K562 (cell line): ENCODE results near the gene RAB3IP. TPM values are rescaled to one million over a fixed set of nuclear protein-coding genes. Genes with fewer than 3 reads are reported as not detected.

Experiments
- ATAC-seq: fragments of 200-7000 bp; cut with Tn5 transposase; 3 replicates; pipeline ENCODE4 v1.9.1; 2020; ENCODE audit warnings: moderate library complexity
- BruUV-seq: library from RNA; stranded (reverse); fragments of 400-500 nt; replicated peaks from 2 replicates; lab custom pipeline; 2021; lab: Mats Ljungman, UMichigan
- CTCF ChIA-PET: fragments of 300-600 bp; formaldehyde crosslinking; extraction: SDS; loops from one replicate; lab custom pipeline; 2021; ENCODE audit warnings: low intra/inter-chr PET ratio; lab: Yijun Ruan, JAX
- POLR2A ChIA-PET: fragments of 300-600, 350-650 bp; sonication (Branson Sonifier 250); formaldehyde crosslinking; extraction: SDS; loops from one replicate; lab custom pipeline; 2021; ENCODE audit warnings: antibody characterized with exemption, inconsistent platforms; lab: Yijun Ruan, JAX
- DNase-seq, 4 experiments: peaks; one replicate each; pipeline versions ENCODE4 v3.0.0 to v3.0.0-alpha.2; 2011 to 2018; ENCODE audit warnings: low spot score in 3 of 4, mixed read lengths in 3 of 4; ENCODE audit errors: extremely low read depth in 1 of 4
- FAIRE-seq: peaks from 2 replicates; lab custom pipeline; 2011; peaks lifted over from hg19 to GRCh38; lab: Jason Lieb, UNC
- H2AFZ ChIP-seq: 2 replicates; pipeline ENCODE4 v1.6.0; 2011; ENCODE audit warnings: low read depth, low read length, control low read depth, inconsistent platforms
- H3K27ac ChIP-seq: fragments of 200-600 bp; 3 replicates; pipeline ENCODE4 v1.8.0; 2011; ENCODE audit warnings: low read depth, mild to moderate bottlenecking, control low read depth, inconsistent platforms, low read length, moderate library complexity, mixed read lengths; ENCODE audit errors: extremely low read depth
- H3K27me3 ChIP-seq, 2 experiments: fragments of 300-600 bp in 1 of 2; 2 replicates in 1 of 2; 3 replicates in 1 of 2; pipeline versions ENCODE4 v1.6.0 to v1.8.0; 2011; ENCODE audit warnings: inconsistent platforms in 2 of 2, low read length in 2 of 2, mild to moderate bottlenecking in 1 of 2, mixed read lengths in 1 of 2, moderate library complexity in 1 of 2; ENCODE audit not compliant: control insufficient read depth in 2 of 2, insufficient read depth in 2 of 2
- H3K36me3 ChIP-seq: fragments of 300-600 bp; 3 replicates; pipeline ENCODE4 v1.8.0; 2011; ENCODE audit warnings: mild to moderate bottlenecking, low read length, inconsistent platforms; ENCODE audit not compliant: control insufficient read depth, insufficient read depth
- H3K4me1 ChIP-seq, 2 experiments: fragments of 200-600 bp in 1 of 2; replicated peaks in 1 of 2; 2 replicates in 1 of 2; 3 replicates in 1 of 2; pipeline versions ENCODE4 v1.5.1 to v1.8.0; 2011; ENCODE audit warnings: inconsistent platforms in 2 of 2, low read length in 2 of 2, mild to moderate bottlenecking in 1 of 2, mixed read lengths in 1 of 2, moderate library complexity in 1 of 2; ENCODE audit not compliant: control insufficient read depth in 2 of 2, insufficient read depth in 2 of 2
- H3K4me2 ChIP-seq: 2 replicates; pipeline ENCODE4 v1.6.1; 2011; ENCODE audit warnings: low read length, control low read depth, inconsistent platforms, mixed read lengths; ENCODE audit not compliant: insufficient read depth
- H3K4me3 ChIP-seq: fragments of 200-600 bp; sonication (generic), shearing (Covaris generic); 2 replicates; pipeline ENCODE4 v1.5.1; 2016; ENCODE audit warnings: control low read depth, inconsistent platforms
- H3K79me2 ChIP-seq: fragments of 200-600 bp; 3 replicates; pipeline ENCODE4 v1.8.0; 2011; ENCODE audit warnings: low read length, inconsistent platforms; ENCODE audit not compliant: control insufficient read depth, insufficient read depth
- H3K9ac ChIP-seq, 2 experiments: 2 replicates each; pipeline versions ENCODE4 v1.6.0 to v1.6.1; 2011; ENCODE audit warnings: low read depth in 2 of 2, low read length in 2 of 2, control low read depth in 1 of 2, inconsistent platforms in 1 of 2, mild to moderate bottlenecking in 1 of 2, mixed read lengths in 1 of 2; ENCODE audit not compliant: insufficient read depth in 1 of 2
- H3K9me1 ChIP-seq: one replicate; pipeline ENCODE4 v1.6.0; 2011; ENCODE audit warnings: inconsistent platforms, mild to moderate bottlenecking, low read length, moderate library complexity; ENCODE audit not compliant: control insufficient read depth, insufficient read depth
- H3K9me3 ChIP-seq: replicated peaks from 2 replicates; pipeline ENCODE4 v1.5.1; 2011; ENCODE audit warnings: low read depth, low read length, inconsistent platforms; ENCODE audit not compliant: control insufficient read depth, insufficient read depth
- H4K20me1 ChIP-seq: replicated peaks from 2 replicates; pipeline ENCODE4 v1.6.1; 2011; ENCODE audit warnings: low read length, inconsistent platforms, mixed read lengths; ENCODE audit not compliant: control insufficient read depth, insufficient read depth
- ERF ChIP-seq: fragments of 450-650 bp; formaldehyde crosslinking; IDR thresholded peaks from 2 replicates; pipeline ENCODE4 v1.4.0; 2020; ENCODE audit warnings: mild to moderate bottlenecking, mixed read lengths
- HNRNPK ChIP-seq: fragments of 200-400 bp; formaldehyde crosslinking; IDR thresholded peaks from one replicate; pipeline ENCODE4 v1.6.1; 2018; ENCODE audit warnings: mild to moderate bottlenecking, low read depth, low read length; ENCODE audit not compliant: poor library complexity, severe bottlenecking
- IFI16 ChIP-seq: fragments of 250-450 bp; sonication (Bioruptor Pico); IDR thresholded peaks from 2 replicates; pipeline ENCODE4 v2.1.2; 2022; ENCODE audit warnings: mild to moderate bottlenecking, inconsistent platforms
- KAT8 ChIP-seq: fragments of 450-650 bp; IDR thresholded peaks from 2 replicates; pipeline ENCODE4 v1.6.1; 2016; ENCODE audit warnings: low read depth, mild to moderate bottlenecking
- KDM5B ChIP-seq: fragments of 200-600 bp; sonication (generic); IDR thresholded peaks from 2 replicates; pipeline ENCODE4 v1.6.1; 2012; ENCODE audit warnings: low read depth, mild to moderate bottlenecking, moderate library complexity, low read length, control low read depth, inconsistent platforms; ENCODE audit not compliant: insufficient replicate concordance
- POLR3A ChIP-seq: IDR thresholded peaks from 2 replicates; pipeline ENCODE4 v1.6.1; 2011; ENCODE audit warnings: borderline replicate concordance, mild to moderate bottlenecking, moderate library complexity; ENCODE audit not compliant: insufficient read length, insufficient read depth; ENCODE audit errors: extremely low read depth
- RBFOX2 ChIP-seq: fragments of 200-400 bp; formaldehyde crosslinking; IDR thresholded peaks from 2 replicates; pipeline ENCODE4 v1.6.1; 2017; ENCODE audit warnings: low read depth, mild to moderate bottlenecking, low read length, moderate library complexity
- RBM25 ChIP-seq: fragments of 200-400 bp; formaldehyde crosslinking; IDR thresholded peaks from 2 replicates; pipeline ENCODE4 v1.6.1; 2018; ENCODE audit warnings: low read length, low read depth, moderate library complexity; ENCODE audit not compliant: severe bottlenecking
- SMAD3 ChIP-seq: fragments of 450-650 bp; formaldehyde crosslinking; conservative IDR thresholded peaks from 2 replicates; pipeline ENCODE4 v1.4.0; 2020; ENCODE audit warnings: mild to moderate bottlenecking
- ZNF175 ChIP-seq: fragments of 200-800 bp; sonication (Bioruptor generic); IDR thresholded peaks from 2 replicates; pipeline ENCODE4 v1.6.1; 2016; ENCODE audit warnings: low read depth, mild to moderate bottlenecking, missing genetic modification characterization, missing compliant biosample characterization
- ZNF77 ChIP-seq: fragments of 250-450 bp; sonication (Bioruptor Pico); IDR thresholded peaks from 2 replicates; pipeline ENCODE4 v1.5.0; 2020
- WGBS: fragments of 100-300 bp; shearing (Covaris generic); methylation state at CpG from one replicate; pipeline ENCODE4 v1.1.6; 2016; ENCODE audit warnings: low coverage, mixed read lengths; ENCODE audit not compliant: insufficient coverage; ENCODE audit errors: missing lambda C conversion rate; 5-methylcytosine and 5-hydroxymethylcytosine counted together
- in situ Hi-C: fragments of 300-500 bp; cut with MboI; formaldehyde crosslinking; loops from 4 replicates; pipeline ENCODE4 v1.15.0; 2018; ENCODE audit warnings: inconsistent platforms, mixed read lengths
- intact Hi-C: fragments of 100-400 bp; cut with micrococcal nuclease; formaldehyde crosslinking; loops from 2 replicates; pipeline ENCODE4 v1.14.2; 2022
- polyA plus RNA-seq, 8 experiments: library from polyadenylated mRNA; depleted of rRNA in 4 of 8; stranded (reverse) in 5 of 8; unstranded in 3 of 8; fragments of >200 nt; fragmentation: Nextera tagmentation in 2 of 8; fragmentation: Illumina TruSeq in 1 of 8; extraction: Ambion mirVana in 2 of 8; extraction: Trizol in 1 of 8; gene quantifications; 2 replicates each; pipeline versions ENCODE4 v1.2.1 to v1.2.3, GENCODE V29; 2011 to 2014; ENCODE audit warnings: inconsistent platforms in 1 of 8, missing spikeins in 1 of 8
- total RNA-seq, 7 experiments: library from RNA; depleted of rRNA in 6 of 7; stranded (reverse); fragments of >200 nt in 6 of 7; fragmentation: Illumina TruSeq in 2 of 7; extraction: Trizol in 2 of 7; gene quantifications; 2 replicates each; pipeline versions ENCODE4 v1.2.1 to v1.2.3, GENCODE V29; 2011 to 2021; ENCODE audit warnings: low replicate concordance in 1 of 7
- TF ChIP-seq, protein P1 (sequence below): fragments of 250-450 bp; sonication (Bioruptor Pico); IDR thresholded peaks from 2 replicates; pipeline ENCODE4 v1.4.0; 2020; ENCODE audit warnings: borderline replicate concordance
- TF ChIP-seq, protein P2 (sequence below): fragments of 450-650 bp; IDR thresholded peaks from 2 replicates; pipeline ENCODE4 v1.6.1; 2017; ENCODE audit warnings: antibody characterized with exemption
- TF ChIP-seq, protein P3 (sequence below): fragments of 450-650 bp; IDR thresholded peaks from 2 replicates; pipeline ENCODE4 v1.6.1; 2016; ENCODE audit warnings: mild to moderate bottlenecking

Gene RAB3IP
- total and polyA plus RNA-seq, 9 of the 15 experiments (the other 6 are each of a cell fraction or from before 2014, with no cell fraction given): 5.6 to 25.5 (median 11.3) TPM

DNA sequence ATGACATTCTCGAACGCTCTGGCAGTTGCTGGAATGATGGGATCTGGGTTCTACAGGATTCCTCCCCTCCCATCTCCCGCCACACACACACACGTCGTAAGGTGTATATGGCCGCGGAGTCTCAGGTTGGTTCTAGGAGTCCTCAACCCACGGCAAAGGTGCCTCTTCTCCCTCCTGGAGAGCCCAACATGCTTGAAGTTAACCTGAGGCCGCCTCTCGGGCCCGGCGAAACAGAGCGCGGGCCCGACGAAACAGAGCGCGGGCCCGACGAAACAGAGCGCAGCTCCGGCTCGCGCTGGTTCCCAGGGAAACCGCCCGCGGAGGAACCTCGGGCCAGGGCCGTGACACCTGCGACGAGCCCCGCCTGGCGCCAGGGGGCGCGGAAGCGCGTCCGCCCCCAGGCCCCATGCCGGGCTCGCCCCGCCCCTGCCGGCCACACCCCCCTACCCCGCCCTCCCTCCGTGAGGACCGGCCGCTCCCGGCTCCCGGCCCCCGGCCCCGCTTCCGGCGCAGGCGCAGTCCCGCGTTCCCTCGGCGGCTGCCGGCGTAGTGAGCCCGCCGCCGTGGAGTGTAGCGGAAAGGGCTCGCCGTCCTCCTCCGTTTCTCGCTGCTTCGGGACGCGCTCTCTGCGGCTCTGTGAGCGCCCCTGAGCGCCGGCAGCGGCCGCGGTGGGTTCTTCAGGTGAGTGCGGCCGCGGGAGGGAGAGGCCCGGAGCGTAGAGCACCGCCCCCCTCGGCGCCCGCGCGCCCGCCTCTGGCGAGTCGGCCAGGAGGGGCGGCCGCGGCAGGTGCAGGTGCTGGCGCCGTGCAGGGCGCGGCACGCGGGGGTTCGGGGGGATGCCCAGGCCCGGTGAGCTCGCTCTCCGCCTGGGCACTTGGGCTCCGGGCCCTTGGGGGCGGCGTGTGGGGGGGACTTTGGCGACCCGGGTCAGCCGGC, at the start of gene RAB3IP (continued):
- TF ChIP-seq, protein P1, sequence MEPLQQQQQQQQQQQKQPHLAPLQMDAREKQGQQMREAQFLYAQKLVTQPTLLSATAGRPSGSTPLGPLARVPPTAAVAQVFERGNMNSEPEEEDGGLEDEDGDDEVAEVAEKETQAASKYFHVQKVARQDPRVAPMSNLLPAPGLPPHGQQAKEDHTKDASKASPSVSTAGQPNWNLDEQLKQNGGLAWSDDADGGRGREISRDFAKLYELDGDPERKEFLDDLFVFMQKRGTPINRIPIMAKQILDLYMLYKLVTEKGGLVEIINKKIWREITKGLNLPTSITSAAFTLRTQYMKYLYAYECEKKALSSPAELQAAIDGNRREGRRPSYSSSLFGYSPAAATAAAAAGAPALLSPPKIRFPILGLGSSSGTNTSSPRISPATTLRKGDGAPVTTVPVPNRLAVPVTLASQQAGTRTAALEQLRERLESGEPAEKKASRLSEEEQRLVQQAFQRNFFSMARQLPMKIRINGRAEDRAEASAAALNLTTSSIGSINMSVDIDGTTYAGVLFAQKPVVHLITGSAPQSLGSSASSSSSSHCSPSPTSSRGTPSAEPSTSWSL (CRISPR knock-in tag): no peak
- TF ChIP-seq IFI16 (CRISPR knock-in tag): no peak
- no peak for TF ChIP-seq ERF
- TF ChIP-seq SMAD3 (CRISPR knock-in tag): no peak
- no peak for TF ChIP-seq KAT8

DNA sequence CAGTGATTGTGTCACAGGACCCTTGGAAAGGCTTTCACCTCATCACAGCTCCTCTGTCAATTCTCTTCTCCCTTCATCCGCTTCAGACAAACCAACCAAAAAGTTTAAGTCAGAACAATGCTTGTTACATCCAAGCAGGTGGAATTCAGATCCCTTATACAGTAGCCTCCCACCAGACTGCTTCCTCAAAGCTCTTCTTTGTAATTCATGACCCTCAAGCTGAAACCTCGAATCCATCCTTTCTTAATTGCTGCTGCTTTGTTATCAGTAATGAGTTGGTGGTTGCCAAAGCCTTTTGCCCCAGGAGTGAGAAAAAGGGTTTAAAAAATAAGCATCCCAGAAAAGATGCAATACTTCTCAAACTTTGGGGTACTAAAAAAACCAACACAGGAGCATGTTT, 49.0 kb upstream of the RAB3IP start:
- H3K9ac ChIP-seq: no peak overlapping the region
- H3K4me3 ChIP-seq: no peak overlapping the region
- H3K9me3 ChIP-seq: no peaks in the 10 kb centered on the region
- ChIA-PET CTCF (no interaction called here), POLR2A (no interaction called here)
- DNase-seq: no peak
- H3K4me2 ChIP-seq: 0 out of 2 replicates have a peak overlapping the region, but pooled peaks have one; percentile 43
- H3K4me1 ChIP-seq: peaks cover 5 to 7% of the 10 kb centered on the region in 2 experiments; a peak in 3 of 5 replicates
- no peak overlapping the region for H3K27ac ChIP-seq
- no peak for ATAC-seq
- BruUV-seq: no TSS peak
- peak overlapping the region; percentile 91 for H2AFZ ChIP-seq
- intact Hi-C loops: no loop called here
- in situ Hi-C loops: no loop called here
- 53% methylated on average over 2 of the region's 2 CpGs for WGBS
- H3K27me3 ChIP-seq: peaks cover 0 to 7% of the 10 kb centered on the region in 2 experiments; a peak in 2 of 5 replicates
- H3K9me1 ChIP-seq: no peaks in the 10 kb centered on the region
- peak; percentile 11 for FAIRE-seq
- H3K36me3 ChIP-seq: no peaks in the 10 kb centered on the region
- H3K79me2 ChIP-seq: no peaks in the 10 kb centered on the region
- H4K20me1 ChIP-seq: no peaks in the 10 kb centered on the region
- TF ChIP-seq RBM25 (no peak), KDM5B (no peak), HNRNPK (no peak), RBFOX2 (no peak), ZNF77 (CRISPR knock-in tag) (no peak), ZNF175 (CRISPR knock-in tag) (no peak), POLR3A (no peak)
- TF ChIP-seq, protein P2, sequence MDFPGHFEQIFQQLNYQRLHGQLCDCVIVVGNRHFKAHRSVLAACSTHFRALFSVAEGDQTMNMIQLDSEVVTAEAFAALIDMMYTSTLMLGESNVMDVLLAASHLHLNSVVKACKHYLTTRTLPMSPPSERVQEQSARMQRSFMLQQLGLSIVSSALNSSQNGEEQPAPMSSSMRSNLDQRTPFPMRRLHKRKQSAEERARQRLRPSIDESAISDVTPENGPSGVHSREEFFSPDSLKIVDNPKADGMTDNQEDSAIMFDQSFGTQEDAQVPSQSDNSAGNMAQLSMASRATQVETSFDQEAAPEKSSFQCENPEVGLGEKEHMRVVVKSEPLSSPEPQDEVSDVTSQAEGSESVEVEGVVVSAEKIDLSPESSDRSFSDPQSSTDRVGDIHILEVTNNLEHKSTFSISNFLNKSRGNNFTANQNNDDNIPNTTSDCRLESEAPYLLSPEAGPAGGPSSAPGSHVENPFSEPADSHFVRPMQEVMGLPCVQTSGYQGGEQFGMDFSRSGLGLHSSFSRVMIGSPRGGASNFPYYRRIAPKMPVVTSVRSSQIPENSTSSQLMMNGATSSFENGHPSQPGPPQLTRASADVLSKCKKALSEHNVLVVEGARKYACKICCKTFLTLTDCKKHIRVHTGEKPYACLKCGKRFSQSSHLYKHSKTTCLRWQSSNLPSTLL: no peak
- TF ChIP-seq, protein P3, sequence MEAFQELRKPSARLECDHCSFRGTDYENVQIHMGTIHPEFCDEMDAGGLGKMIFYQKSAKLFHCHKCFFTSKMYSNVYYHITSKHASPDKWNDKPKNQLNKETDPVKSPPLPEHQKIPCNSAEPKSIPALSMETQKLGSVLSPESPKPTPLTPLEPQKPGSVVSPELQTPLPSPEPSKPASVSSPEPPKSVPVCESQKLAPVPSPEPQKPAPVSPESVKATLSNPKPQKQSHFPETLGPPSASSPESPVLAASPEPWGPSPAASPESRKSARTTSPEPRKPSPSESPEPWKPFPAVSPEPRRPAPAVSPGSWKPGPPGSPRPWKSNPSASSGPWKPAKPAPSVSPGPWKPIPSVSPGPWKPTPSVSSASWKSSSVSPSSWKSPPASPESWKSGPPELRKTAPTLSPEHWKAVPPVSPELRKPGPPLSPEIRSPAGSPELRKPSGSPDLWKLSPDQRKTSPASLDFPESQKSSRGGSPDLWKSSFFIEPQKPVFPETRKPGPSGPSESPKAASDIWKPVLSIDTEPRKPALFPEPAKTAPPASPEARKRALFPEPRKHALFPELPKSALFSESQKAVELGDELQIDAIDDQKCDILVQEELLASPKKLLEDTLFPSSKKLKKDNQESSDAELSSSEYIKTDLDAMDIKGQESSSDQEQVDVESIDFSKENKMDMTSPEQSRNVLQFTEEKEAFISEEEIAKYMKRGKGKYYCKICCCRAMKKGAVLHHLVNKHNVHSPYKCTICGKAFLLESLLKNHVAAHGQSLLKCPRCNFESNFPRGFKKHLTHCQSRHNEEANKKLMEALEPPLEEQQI: no peak
